Esophagus muscularis mucosa (tissue), 4 donors: ENCODE data around the gene PDCD1. TPM values are rescaled to one million over a fixed set of nuclear protein-coding genes. Genes with fewer than 3 reads are reported as not detected.

Source experiments
- DNase-seq: peaks from one replicate; pipeline ENCODE4 v3.0.0-alpha.2; 2017; ENCODE audit errors: extremely low spot score
- H3K27ac ChIP-seq, 4 donors: fragments of 200-600 bp; sonication (generic); replicated peaks in 1 of 4; 1 replicate in 3 of 4; 2 replicates in 1 of 4; pipeline ENCODE4 v1.5.1; 2016 to 2019; ENCODE audit warnings: mild to moderate bottlenecking in 1 of 4
- H3K27me3 ChIP-seq, 4 donors: fragments of 200-600 bp; sonication (generic); one replicate each; pipeline versions ENCODE4 v1.5.1 to v1.6.0; 2016 to 2019
- H3K36me3 ChIP-seq, 4 donors: fragments of 200-600 bp; sonication (generic); one replicate each; pipeline ENCODE4 v1.5.1; 2016 to 2019
- H3K4me1 ChIP-seq, 4 donors: fragments of 200-600 bp; sonication (generic); one replicate each; pipeline ENCODE4 v1.5.1; 2016 to 2019
- H3K4me3 ChIP-seq, 4 donors: fragments of 200-600 bp; sonication (generic); 1 replicate in 2 of 4; 2 replicates in 2 of 4; pipeline ENCODE4 v1.5.1; 2016 to 2019; ENCODE audit warnings: mild to moderate bottlenecking in 4 of 4, moderate library complexity in 1 of 4
- H3K9me3 ChIP-seq, 4 donors: fragments of 200-600 bp; sonication (generic); 1 replicate in 3 of 4; 2 replicates in 1 of 4; pipeline ENCODE4 v1.5.1; 2016 to 2019
- EP300 ChIP-seq: sonication (generic); formaldehyde crosslinking; IDR thresholded peaks from one replicate; pipeline ENCODE4 v1.6.1; 2017; ENCODE audit warnings: antibody characterized with exemption
- POLR2A ChIP-seq: fragments of 450-650 bp; IDR thresholded peaks from one replicate; pipeline ENCODE4 v1.6.1; 2017; ENCODE audit warnings: antibody characterized with exemption, moderate library complexity, mild to moderate bottlenecking, low read depth
- POLR2AphosphoS5 ChIP-seq, 2 donors: sonication (generic); formaldehyde crosslinking; IDR thresholded peaks; one replicate each; pipeline ENCODE4 v1.6.1; 2017; ENCODE audit warnings: antibody characterized with exemption in 2 of 2
- WGBS: methylation state at CpG from one replicate; pipeline ENCODE4 v1.1.5; 2018; 5-methylcytosine and 5-hydroxymethylcytosine counted together
- intact Hi-C: fragments of 100-400 bp; cut with DNase I; formaldehyde crosslinking; loops from one replicate; pipeline ENCODE4 v1.15.1; 2023
- total RNA-seq, 4 donors: library from RNA; depleted of rRNA; stranded (reverse); fragments of >200 nt; gene quantifications; one replicate each; pipeline versions ENCODE4 v1.1.0 to v1.2.1, GENCODE V29; 2016
- TF ChIP-seq, protein P1 (sequence below), 3 experiments: fragments of 200-600 bp in 2 of 3; fragments of 450-650 bp in 1 of 3; sonication (generic) in 2 of 3; IDR thresholded peaks; one replicate each; pipeline ENCODE4 v1.5.1; 2017 to 2019; ENCODE audit warnings: antibody characterized with exemption in 3 of 3, mild to moderate bottlenecking in 2 of 3, moderate library complexity in 1 of 3

PDCD1 gene
- total RNA-seq, 4 donors from 2014 or later: 0.11 to 2.5 (median 1.2) TPM

DNA sequence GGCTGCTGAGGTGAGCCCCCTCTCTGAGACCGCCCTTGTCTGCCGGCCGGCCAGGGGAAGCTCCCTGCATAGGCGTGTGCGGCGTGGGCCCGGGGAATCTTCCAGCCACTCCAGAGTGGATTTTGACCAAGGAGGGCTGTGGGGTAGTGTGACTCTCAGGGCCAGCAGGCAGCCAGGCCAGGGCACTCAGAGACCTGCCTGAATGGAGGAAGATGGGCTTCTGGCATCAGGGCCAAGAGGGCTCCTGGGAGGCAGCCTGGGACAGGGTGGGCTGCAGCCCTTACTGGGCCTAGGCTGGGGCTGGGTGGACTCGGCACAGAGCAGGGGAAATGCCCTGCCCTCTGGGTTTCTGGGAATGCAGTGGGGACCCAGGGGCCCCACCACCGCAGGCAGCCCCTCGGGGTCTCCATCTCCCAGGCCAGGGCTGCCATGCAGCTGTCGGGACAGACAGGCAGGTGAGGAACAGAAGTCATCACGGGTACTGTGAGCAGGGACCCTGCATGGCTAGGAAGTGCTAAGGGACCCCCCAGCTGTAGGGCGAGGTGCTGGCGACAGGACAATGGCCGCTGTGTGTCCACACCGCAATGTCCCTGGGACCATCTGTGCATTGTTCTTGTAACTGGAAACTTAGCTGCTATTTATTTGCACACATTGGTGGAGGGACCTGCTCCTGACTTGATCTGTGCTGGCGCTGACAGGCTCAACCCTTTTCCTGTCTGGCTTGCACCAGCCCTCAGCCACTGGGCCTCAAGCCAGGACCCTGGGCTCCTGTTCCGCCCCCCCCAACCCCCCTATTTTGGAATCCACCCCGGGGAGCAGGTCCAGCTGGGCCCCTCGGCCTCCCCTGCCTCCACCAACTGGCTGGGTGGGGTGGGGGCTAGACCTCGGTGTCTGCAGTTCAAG, 4.1 kb downstream of the PDCD1 start:
- Histone ChIP-seq H3K27ac (no peak overlapping the region), H3K9me3 (no peaks in the 10 kb centered on the region), H3K36me3 (no peaks in the 10 kb centered on the region), H3K4me3 (no peak overlapping the region), H3K4me1 (peaks cover 10 to 27% (median 17%) of the 10 kb centered on the region in 4 donors), H3K27me3 (peaks cover 0 to 7% (median 0%) of the 10 kb centered on the region in 4 donors)
- TF ChIP-seq POLR2AphosphoS5 (IDR thresholded peaks at IDR 0.05) (no peak), EP300 (no peak), POLR2A (no peak)
- TF ChIP-seq, protein P1, sequence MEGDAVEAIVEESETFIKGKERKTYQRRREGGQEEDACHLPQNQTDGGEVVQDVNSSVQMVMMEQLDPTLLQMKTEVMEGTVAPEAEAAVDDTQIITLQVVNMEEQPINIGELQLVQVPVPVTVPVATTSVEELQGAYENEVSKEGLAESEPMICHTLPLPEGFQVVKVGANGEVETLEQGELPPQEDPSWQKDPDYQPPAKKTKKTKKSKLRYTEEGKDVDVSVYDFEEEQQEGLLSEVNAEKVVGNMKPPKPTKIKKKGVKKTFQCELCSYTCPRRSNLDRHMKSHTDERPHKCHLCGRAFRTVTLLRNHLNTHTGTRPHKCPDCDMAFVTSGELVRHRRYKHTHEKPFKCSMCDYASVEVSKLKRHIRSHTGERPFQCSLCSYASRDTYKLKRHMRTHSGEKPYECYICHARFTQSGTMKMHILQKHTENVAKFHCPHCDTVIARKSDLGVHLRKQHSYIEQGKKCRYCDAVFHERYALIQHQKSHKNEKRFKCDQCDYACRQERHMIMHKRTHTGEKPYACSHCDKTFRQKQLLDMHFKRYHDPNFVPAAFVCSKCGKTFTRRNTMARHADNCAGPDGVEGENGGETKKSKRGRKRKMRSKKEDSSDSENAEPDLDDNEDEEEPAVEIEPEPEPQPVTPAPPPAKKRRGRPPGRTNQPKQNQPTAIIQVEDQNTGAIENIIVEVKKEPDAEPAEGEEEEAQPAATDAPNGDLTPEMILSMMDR (IDR thresholded peaks at IDR 0.05): no peak
- 84% methylated on average over 12 of the region's 21 CpGs for WGBS
- no peak for DNase-seq
- intact Hi-C loops: no loop called here

GRCh38 chr2:241853651-241854341, 4.9 kb downstream of the PDCD1 start:
- TF ChIP-seq, protein P1 (IDR thresholded peaks at IDR 0.05): no peak
- TF ChIP-seq POLR2A: no peak

DNA sequence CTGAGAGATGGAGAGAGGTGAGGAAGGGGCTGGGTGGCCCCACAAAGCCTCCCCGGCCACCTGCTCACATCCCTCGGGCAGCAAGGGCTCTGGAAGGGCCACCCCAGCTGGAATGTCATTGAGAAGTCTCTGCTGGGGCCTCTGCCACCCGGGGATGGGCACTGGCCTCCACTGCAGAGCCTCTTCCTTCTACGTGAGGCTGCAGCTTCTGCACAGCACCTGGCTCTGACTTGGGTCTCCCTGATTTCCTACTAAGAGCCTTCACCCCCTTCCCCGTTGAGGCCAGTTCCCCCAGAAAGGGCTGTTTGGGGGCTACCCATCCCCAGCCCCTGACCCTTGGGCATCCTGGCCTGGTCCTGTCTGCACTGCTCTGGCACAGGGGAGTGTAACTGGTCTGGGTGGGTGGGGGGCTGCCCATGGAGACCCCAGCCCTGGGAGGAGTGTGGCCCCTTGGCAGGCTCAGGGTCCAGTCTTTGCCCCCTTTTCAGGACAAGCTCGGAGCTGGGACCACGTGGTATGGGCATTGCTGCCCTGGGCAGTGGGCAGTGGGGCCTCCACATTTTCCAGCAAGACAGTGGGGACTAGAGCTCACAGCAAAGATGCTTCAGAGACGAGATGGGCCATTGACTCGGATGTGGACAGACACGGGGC, 5.6 kb downstream of the PDCD1 start:
- H3K27ac ChIP-seq: no peak overlapping the region
- 87% methylated on average over 9 of the region's 10 CpGs for WGBS

More at GRCh38 chr2:241853651-241854341, 4.9 kb downstream of the PDCD1 start:
- Histone ChIP-seq H3K9me3 (no peaks in the 10 kb centered on the region), H3K36me3 (no peaks in the 10 kb centered on the region), H3K4me1 (peaks cover 2 to 19% (median 9%) of the 10 kb centered on the region in 4 donors), H3K27me3 (peaks cover 0 to 3% (median 0%) of the 10 kb centered on the region in 4 donors), H3K27ac (no peak overlapping the region), H3K4me3 (no peak overlapping the region)
- WGBS: 93% methylated on average over 11 of the region's 27 CpGs
- intact Hi-C loops: no loop called here
- no peak for DNase-seq

More for the DNA sequence above, 5.6 kb downstream of the PDCD1 start:
- Histone ChIP-seq H3K27me3 (no peaks in the 10 kb centered on the region), H3K4me3 (no peak overlapping the region), H3K9me3 (no peaks in the 10 kb centered on the region), H3K4me1 (peaks cover 0 to 16% (median 6%) of the 10 kb centered on the region in 4 donors), H3K36me3 (no peaks in the 10 kb centered on the region)
- no peak for DNase-seq
- intact Hi-C loops: no loop called here
- TF ChIP-seq, protein P1 (IDR thresholded peaks at IDR 0.05): no peak
- TF ChIP-seq EP300 (no peak), POLR2AphosphoS5 (IDR thresholded peaks at IDR 0.05) (no peak), POLR2A (no peak)
